Tibial nerve (tissue), 4 donors: ENCODE results near the gene SAMD13. TPM values are rescaled to one million over a fixed set of nuclear protein-coding genes. Genes with fewer than 3 reads are reported as not detected.

ENCODE experiments used
- DNase-seq, 2 donors: peaks; one replicate each; pipeline ENCODE4 v3.0.0-alpha.2; 2019; ENCODE audit warnings: low spot score in 2 of 2
- H3K27ac ChIP-seq, 4 donors: fragments of 200-600 bp; sonication (generic) in 3 of 4; one replicate each; pipeline ENCODE4 v1.5.1; 2017 to 2019; ENCODE audit warnings: mild to moderate bottlenecking in 1 of 4
- H3K27me3 ChIP-seq, 2 donors: fragments of 200-600 bp; sonication (generic) in 1 of 2; one replicate each; pipeline versions ENCODE4 v1.5.1 to v1.6.0; 2017 to 2019
- H3K36me3 ChIP-seq, 3 donors: fragments of 200-600 bp; sonication (generic); one replicate each; pipeline ENCODE4 v1.5.1; 2018 to 2019
- H3K4me1 ChIP-seq, 4 donors: fragments of 200-600 bp; sonication (generic) in 3 of 4; one replicate each; pipeline ENCODE4 v1.5.1; 2017 to 2019
- H3K4me3 ChIP-seq, 4 donors: fragments of 200-600 bp; sonication (generic) in 3 of 4; one replicate each; pipeline ENCODE4 v1.5.1; 2017 to 2019; ENCODE audit warnings: mild to moderate bottlenecking in 1 of 4, moderate library complexity in 1 of 4
- H3K9me3 ChIP-seq, 4 donors: fragments of 200-600 bp; sonication (generic) in 3 of 4; one replicate each; pipeline ENCODE4 v1.5.1; 2017 to 2019
- CTCF ChIP-seq, 5 experiments: fragments of 200-600 bp in 3 of 5; fragments of 450-650 bp in 2 of 5; sonication (generic) in 3 of 5; IDR thresholded peaks; one replicate each; pipeline ENCODE4 v1.5.1; 2016 to 2019; ENCODE audit warnings: antibody characterized with exemption in 5 of 5, mild to moderate bottlenecking in 3 of 5, moderate library complexity in 2 of 5
- EP300 ChIP-seq, 2 donors: sonication (generic); formaldehyde crosslinking; IDR thresholded peaks; one replicate each; pipeline ENCODE4 v1.6.1; 2017; ENCODE audit warnings: antibody characterized with exemption in 2 of 2, mild to moderate bottlenecking in 1 of 2
- POLR2A ChIP-seq, 2 donors: fragments of 450-650 bp; IDR thresholded peaks; one replicate each; pipeline ENCODE4 v1.6.1; 2017; ENCODE audit warnings: antibody characterized with exemption in 2 of 2, mild to moderate bottlenecking in 2 of 2, moderate library complexity in 2 of 2
- WGBS, 2 donors: methylation state at CpG; one replicate each; pipeline ENCODE4 v1.1.5; 2018; 5-methylcytosine and 5-hydroxymethylcytosine counted together
- total RNA-seq, 4 donors: library from RNA; depleted of rRNA; stranded (reverse); fragments of >200 nt; gene quantifications; one replicate each; pipeline ENCODE4 v1.1.0, GENCODE V29; 2016

The SAMD13 gene
- total RNA-seq, 4 donors from 2014 or later: 1.0 to 1.5 TPM; not detected in 2

GRCh38 chr1:84348759-84349158 is 47.3 kb downstream of the SAMD13 start:
- Histone ChIP-seq H3K27ac (no peak overlapping the region), H3K4me1 (peaks cover 0 to 13% (median 0%) of the 10 kb centered on the region in 4 donors), H3K4me3 (no peak overlapping the region), H3K9me3 (no peaks in the 10 kb centered on the region), H3K27me3 (no peaks in the 10 kb centered on the region), H3K36me3 (no peaks in the 10 kb centered on the region)
- 93 to 96% methylated on average over 1 of the region's 1 CpG for WGBS, 2 donors
- no peak for DNase-seq
- no peak for TF ChIP-seq CTCF (IDR thresholded peaks at IDR 0.05)
- no peak for TF ChIP-seq EP300 (IDR thresholded peaks at IDR 0.05)
- no peak for TF ChIP-seq POLR2A (IDR thresholded peaks at IDR 0.05)

GRCh38 chr1:84350104-84350503 is 48.6 kb downstream of the SAMD13 start:
- Histone ChIP-seq H3K9me3 (no peaks in the 10 kb centered on the region), H3K27ac (no peak overlapping the region), H3K36me3 (no peaks in the 10 kb centered on the region), H3K27me3 (no peaks in the 10 kb centered on the region), H3K4me1 (peaks cover 0 to 18% (median 0%) of the 10 kb centered on the region in 4 donors), H3K4me3 (no peak overlapping the region)
- WGBS, 2 donors: 34 to 43% methylated on average over 3 of the region's 3 CpGs
- TF ChIP-seq POLR2A (IDR thresholded peaks at IDR 0.05): no peak
- TF ChIP-seq EP300 (IDR thresholded peaks at IDR 0.05): no peak
- TF ChIP-seq CTCF (IDR thresholded peaks at IDR 0.05): no peak
- DNase-seq: no peak

- WGBS, 2 donors: 42 to 58% methylated on average over 3 of the region's 3 CpGs
- DNase-seq: no peak
- Histone ChIP-seq H3K27ac (no peak overlapping the region), H3K4me1 (peaks cover 0 to 18% (median 0%) of the 10 kb centered on the region in 4 donors), H3K9me3 (no peaks in the 10 kb centered on the region), H3K36me3 (no peaks in the 10 kb centered on the region), H3K27me3 (no peaks in the 10 kb centered on the region), H3K4me3 (no peak overlapping the region)
- TF ChIP-seq EP300 (IDR thresholded peaks at IDR 0.05) (no peak), CTCF (IDR thresholded peaks at IDR 0.05) (no peak), POLR2A (IDR thresholded peaks at IDR 0.05) (no peak)
These were observed 49.0 kb downstream of the SAMD13 start for GRCh38 chr1:84350550-84350949.

GRCh38 chr1:84352298-84353106 is 51.0 kb downstream of the SAMD13 start:
- 51 to 56% methylated on average over 3 of the region's 3 CpGs for WGBS, 2 donors

More at GRCh38 chr1:84352298-84353106, 51.0 kb downstream of the SAMD13 start:
- Histone ChIP-seq H3K9me3 (no peaks in the 10 kb centered on the region), H3K27me3 (no peaks in the 10 kb centered on the region), H3K4me1 (peaks cover 0 to 18% (median 0%) of the 10 kb centered on the region in 4 donors), H3K27ac (no peak overlapping the region), H3K4me3 (no peak overlapping the region), H3K36me3 (no peaks in the 10 kb centered on the region)
- DNase-seq: no peak
- TF ChIP-seq CTCF (IDR thresholded peaks at IDR 0.05) (no peak), EP300 (IDR thresholded peaks at IDR 0.05) (no peak), POLR2A (IDR thresholded peaks at IDR 0.05) (no peak)
